Measurements from ENCODE around the gene CCNJL. TPM values are rescaled to one million over a fixed set of nuclear protein-coding genes. Genes with fewer than 3 reads are reported as not detected.

The CCNJL gene
- total and polyA plus RNA-seq, 2 experiments from 2014 or later = 28.4 to 29.2 TPM

DNA sequence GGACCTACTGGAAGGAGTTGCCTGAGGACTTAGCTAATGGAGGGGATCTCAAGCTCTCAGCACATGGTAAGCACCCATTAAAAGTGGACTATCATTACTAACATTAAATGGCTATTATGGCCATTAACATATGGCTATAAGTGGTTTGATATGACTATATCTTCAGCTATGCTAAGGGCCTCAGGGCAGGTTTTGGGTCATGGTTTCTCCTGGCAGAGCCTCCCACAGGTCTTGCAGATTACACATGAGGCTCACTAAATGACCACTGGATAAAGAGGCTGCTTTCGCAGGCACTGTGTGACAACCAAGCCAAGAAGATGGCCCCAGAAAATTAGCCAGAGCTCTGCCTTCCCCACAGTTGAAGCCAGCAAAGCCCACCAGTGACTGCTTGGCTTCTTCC lies 15.4 kb downstream of the CCNJL start:
- peaks cover 5% of the 10 kb centered on the region; the same call in 2 of the 3 replicates for H3K36me3 Mint-ChIP-seq (ENCODE audit: low read depth)
- peaks cover 8% of the 10 kb centered on the region for H3K27me3 Mint-ChIP-seq (ENCODE audit: insufficient read depth, low read depth, poor library complexity)
- Histone ChIP-seq H3K4me3 (no peak overlapping the region), H3K4me1 (ENCODE audit: insufficient read depth) (peaks cover 25% of the 10 kb centered on the region), H4K20me1 (replicated peaks; ENCODE audit: insufficient read depth) (peaks cover 6% of the 10 kb centered on the region), H3F3A (replicated peaks; ENCODE audit: low read depth) (no peaks in the 10 kb centered on the region), H3K79me2 (replicated peaks; ENCODE audit: insufficient read depth) (peaks cover 99% of the 10 kb centered on the region), H2AFZ (no peak overlapping the region), H3K27ac (ENCODE audit: low read depth) (0 out of 2 replicates have a peak overlapping the region, but pooled peaks have one; percentile 0), H3K9me2 (ENCODE audit: insufficient read depth) (no peaks in the 10 kb centered on the region; the same call in 1 of the 2 replicates), H3K27me3 (ENCODE audit: insufficient read depth) (no peaks in the 10 kb centered on the region), H3K4me2 (no peak overlapping the region), H3K36me3 (ENCODE audit: insufficient read depth) (no peaks in the 10 kb centered on the region)
- ATAC-seq = no peak
- H3K4me1 Mint-ChIP-seq = peaks cover 44% of the 10 kb centered on the region
- no peaks in the 10 kb centered on the region; the same call in 2 of the 3 replicates for H3K9me3 Mint-ChIP-seq
- H3K27ac Mint-ChIP-seq = 0 out of 2 replicates have a peak overlapping the region, but pooled peaks have one; percentile 2
- no peak overlapping the region for H3K4me3 Mint-ChIP-seq
- no peak for DNase-seq (ENCODE audit: low spot score)
- TF ChIP-seq STAT1 (IDR thresholded peaks at IDR 0.05; ENCODE audit: unreplicated experiment) (no peak), POLR2AphosphoS5 (IDR thresholded peaks at IDR 0.05; ENCODE audit: low read depth) (no peak), CREB1 (CRISPR knock-in tag; IDR thresholded peaks at IDR 0.05; ENCODE audit: low read depth) (no peak), EZH2phosphoT487 (IDR thresholded peaks at IDR 0.05; ENCODE audit: unreplicated experiment) (no peak), JUNB (IDR thresholded peaks at IDR 0.05; ENCODE audit: unreplicated experiment) (no peak), ZNF114 (CRISPR knock-in tag; IDR thresholded peaks at IDR 0.05) (no peak), ZNF331 (CRISPR knock-in tag; IDR thresholded peaks at IDR 0.05; ENCODE audit: low read depth) (no peak), NANOG (IDR thresholded peaks at IDR 0.05; ENCODE audit: borderline replicate concordance) (no peak), EZH2 (IDR thresholded peaks at IDR 0.05; ENCODE audit: low read depth, unreplicated experiment) (no peak)
- TF ChIP-seq, protein P1, sequence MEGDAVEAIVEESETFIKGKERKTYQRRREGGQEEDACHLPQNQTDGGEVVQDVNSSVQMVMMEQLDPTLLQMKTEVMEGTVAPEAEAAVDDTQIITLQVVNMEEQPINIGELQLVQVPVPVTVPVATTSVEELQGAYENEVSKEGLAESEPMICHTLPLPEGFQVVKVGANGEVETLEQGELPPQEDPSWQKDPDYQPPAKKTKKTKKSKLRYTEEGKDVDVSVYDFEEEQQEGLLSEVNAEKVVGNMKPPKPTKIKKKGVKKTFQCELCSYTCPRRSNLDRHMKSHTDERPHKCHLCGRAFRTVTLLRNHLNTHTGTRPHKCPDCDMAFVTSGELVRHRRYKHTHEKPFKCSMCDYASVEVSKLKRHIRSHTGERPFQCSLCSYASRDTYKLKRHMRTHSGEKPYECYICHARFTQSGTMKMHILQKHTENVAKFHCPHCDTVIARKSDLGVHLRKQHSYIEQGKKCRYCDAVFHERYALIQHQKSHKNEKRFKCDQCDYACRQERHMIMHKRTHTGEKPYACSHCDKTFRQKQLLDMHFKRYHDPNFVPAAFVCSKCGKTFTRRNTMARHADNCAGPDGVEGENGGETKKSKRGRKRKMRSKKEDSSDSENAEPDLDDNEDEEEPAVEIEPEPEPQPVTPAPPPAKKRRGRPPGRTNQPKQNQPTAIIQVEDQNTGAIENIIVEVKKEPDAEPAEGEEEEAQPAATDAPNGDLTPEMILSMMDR (conservative IDR thresholded peaks at IDR 0.05; ENCODE audit: low read depth in 2 of 2) = no peak
- TF ChIP-seq, protein P2, sequence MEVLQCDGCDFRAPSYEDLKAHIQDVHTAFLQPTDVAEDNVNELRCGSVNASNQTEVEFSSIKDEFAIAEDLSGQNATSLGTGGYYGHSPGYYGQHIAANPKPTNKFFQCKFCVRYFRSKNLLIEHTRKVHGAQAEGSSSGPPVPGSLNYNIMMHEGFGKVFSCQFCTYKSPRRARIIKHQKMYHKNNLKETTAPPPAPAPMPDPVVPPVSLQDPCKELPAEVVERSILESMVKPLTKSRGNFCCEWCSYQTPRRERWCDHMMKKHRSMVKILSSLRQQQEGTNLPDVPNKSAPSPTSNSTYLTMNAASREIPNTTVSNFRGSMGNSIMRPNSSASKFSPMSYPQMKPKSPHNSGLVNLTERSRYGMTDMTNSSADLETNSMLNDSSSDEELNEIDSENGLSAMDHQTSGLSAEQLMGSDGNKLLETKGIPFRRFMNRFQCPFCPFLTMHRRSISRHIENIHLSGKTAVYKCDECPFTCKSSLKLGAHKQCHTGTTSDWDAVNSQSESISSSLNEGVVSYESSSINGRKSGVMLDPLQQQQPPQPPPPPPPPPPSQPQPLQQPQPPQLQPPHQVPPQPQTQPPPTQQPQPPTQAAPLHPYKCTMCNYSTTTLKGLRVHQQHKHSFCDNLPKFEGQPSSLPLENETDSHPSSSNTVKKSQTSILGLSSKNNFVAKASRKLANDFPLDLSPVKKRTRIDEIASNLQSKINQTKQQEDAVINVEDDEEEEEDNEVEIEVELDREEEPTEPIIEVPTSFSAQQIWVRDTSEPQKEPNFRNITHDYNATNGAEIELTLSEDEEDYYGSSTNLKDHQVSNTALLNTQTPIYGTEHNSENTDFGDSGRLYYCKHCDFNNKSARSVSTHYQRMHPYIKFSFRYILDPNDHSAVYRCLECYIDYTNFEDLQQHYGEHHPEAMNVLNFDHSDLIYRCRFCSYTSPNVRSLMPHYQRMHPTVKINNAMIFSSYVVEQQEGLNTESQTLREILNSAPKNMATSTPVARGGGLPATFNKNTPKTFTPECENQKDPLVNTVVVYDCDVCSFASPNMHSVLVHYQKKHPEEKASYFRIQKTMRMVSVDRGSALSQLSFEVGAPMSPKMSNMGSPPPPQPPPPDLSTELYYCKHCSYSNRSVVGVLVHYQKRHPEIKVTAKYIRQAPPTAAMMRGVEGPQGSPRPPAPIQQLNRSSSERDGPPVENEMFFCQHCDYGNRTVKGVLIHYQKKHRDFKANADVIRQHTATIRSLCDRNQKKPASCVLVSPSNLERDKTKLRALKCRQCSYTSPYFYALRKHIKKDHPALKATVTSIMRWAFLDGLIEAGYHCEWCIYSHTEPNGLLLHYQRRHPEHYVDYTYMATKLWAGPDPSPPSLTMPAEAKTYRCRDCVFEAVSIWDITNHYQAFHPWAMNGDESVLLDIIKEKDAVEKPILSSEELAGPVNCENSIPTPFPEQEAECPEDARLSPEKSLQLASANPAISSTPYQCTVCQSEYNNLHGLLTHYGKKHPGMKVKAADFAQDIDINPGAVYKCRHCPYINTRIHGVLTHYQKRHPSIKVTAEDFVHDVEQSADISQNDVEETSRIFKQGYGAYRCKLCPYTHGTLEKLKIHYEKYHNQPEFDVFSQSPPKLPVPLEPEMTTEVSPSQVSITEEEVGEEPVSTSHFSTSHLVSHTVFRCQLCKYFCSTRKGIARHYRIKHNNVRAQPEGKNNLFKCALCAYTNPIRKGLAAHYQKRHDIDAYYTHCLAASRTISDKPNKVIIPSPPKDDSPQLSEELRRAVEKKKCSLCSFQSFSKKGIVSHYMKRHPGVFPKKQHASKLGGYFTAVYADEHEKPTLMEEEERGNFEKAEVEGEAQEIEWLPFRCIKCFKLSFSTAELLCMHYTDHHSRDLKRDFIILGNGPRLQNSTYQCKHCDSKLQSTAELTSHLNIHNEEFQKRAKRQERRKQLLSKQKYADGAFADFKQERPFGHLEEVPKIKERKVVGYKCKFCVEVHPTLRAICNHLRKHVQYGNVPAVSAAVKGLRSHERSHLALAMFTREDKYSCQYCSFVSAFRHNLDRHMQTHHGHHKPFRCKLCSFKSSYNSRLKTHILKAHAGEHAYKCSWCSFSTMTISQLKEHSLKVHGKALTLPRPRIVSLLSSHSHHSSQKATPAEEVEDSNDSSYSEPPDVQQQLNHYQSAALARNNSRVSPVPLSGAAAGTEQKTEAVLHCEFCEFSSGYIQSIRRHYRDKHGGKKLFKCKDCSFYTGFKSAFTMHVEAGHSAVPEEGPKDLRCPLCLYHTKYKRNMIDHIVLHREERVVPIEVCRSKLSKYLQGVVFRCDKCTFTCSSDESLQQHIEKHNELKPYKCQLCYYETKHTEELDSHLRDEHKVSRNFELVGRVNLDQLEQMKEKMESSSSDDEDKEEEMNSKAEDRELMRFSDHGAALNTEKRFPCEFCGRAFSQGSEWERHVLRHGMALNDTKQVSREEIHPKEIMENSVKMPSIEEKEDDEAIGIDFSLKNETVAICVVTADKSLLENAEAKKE (CRISPR knock-in tag; IDR thresholded peaks at IDR 0.05) = no peak
- TF ChIP-seq, protein P3, sequence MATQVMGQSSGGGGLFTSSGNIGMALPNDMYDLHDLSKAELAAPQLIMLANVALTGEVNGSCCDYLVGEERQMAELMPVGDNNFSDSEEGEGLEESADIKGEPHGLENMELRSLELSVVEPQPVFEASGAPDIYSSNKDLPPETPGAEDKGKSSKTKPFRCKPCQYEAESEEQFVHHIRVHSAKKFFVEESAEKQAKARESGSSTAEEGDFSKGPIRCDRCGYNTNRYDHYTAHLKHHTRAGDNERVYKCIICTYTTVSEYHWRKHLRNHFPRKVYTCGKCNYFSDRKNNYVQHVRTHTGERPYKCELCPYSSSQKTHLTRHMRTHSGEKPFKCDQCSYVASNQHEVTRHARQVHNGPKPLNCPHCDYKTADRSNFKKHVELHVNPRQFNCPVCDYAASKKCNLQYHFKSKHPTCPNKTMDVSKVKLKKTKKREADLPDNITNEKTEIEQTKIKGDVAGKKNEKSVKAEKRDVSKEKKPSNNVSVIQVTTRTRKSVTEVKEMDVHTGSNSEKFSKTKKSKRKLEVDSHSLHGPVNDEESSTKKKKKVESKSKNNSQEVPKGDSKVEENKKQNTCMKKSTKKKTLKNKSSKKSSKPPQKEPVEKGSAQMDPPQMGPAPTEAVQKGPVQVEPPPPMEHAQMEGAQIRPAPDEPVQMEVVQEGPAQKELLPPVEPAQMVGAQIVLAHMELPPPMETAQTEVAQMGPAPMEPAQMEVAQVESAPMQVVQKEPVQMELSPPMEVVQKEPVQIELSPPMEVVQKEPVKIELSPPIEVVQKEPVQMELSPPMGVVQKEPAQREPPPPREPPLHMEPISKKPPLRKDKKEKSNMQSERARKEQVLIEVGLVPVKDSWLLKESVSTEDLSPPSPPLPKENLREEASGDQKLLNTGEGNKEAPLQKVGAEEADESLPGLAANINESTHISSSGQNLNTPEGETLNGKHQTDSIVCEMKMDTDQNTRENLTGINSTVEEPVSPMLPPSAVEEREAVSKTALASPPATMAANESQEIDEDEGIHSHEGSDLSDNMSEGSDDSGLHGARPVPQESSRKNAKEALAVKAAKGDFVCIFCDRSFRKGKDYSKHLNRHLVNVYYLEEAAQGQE (IDR thresholded peaks at IDR 0.05; ENCODE audit: unreplicated experiment) = no peak
- TF ChIP-seq, protein P4, sequence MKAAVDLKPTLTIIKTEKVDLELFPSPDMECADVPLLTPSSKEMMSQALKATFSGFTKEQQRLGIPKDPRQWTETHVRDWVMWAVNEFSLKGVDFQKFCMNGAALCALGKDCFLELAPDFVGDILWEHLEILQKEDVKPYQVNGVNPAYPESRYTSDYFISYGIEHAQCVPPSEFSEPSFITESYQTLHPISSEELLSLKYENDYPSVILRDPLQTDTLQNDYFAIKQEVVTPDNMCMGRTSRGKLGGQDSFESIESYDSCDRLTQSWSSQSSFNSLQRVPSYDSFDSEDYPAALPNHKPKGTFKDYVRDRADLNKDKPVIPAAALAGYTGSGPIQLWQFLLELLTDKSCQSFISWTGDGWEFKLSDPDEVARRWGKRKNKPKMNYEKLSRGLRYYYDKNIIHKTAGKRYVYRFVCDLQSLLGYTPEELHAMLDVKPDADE (IDR thresholded peaks at IDR 0.05) = no peak
